Central memory CD8-positive, alpha-beta T cell (primary cell): ENCODE results near the gene PODXL2.
"Not testable (repeated sequence)": the region's sequence is repeated elsewhere in the genome, so short reads cannot be mapped to it uniquely, and the experiment has no call there.

Experiments used
- ATAC-seq: fragments of 150-1000 bp; cut with Tn5 transposase; replicated peaks from 2 replicates; pipeline ENCODE4 v1.10.0; 2022; ENCODE audit warnings: mild to moderate bottlenecking, moderate FRiP score, moderate number of reproducible peaks; ENCODE audit not compliant: poor library complexity, severe bottlenecking; ENCODE audit errors: extremely low read depth
- DNase-seq, 2 donors: peaks; one replicate each; pipeline ENCODE4 v3.0.0; 2021; ENCODE audit warnings: low spot score in 2 of 2
- H3K27ac Mint-ChIP-seq: one replicate; pipeline ENCODE4 v1.8.0; 2022; ENCODE audit warnings: low read depth, mild to moderate bottlenecking, moderate library complexity, mixed read lengths
- H3K27me3 Mint-ChIP-seq: one replicate; pipeline ENCODE4 v1.8.0; 2022; ENCODE audit warnings: mixed read lengths
- H3K36me3 Mint-ChIP-seq: one replicate; pipeline ENCODE4 v1.8.0; 2022; ENCODE audit warnings: mild to moderate bottlenecking, moderate library complexity, mixed read lengths; ENCODE audit not compliant: insufficient read depth
- H3K4me1 Mint-ChIP-seq: one replicate; pipeline ENCODE4 v1.8.0; 2022; ENCODE audit warnings: mixed read lengths
- H3K4me3 Mint-ChIP-seq: one replicate; pipeline ENCODE4 v1.8.0; 2022; ENCODE audit warnings: mild to moderate bottlenecking, moderate library complexity, mixed read lengths
- H3K9me3 Mint-ChIP-seq: one replicate; pipeline ENCODE4 v1.8.0; 2022; ENCODE audit warnings: mixed read lengths

Gene PODXL2

GRCh38 chr3:127593178-127593577 lies 35.8 kb upstream of the PODXL2 start:
- H3K4me1 Mint-ChIP-seq, result peaks cover 30% of the 10 kb centered on the region
- H3K9me3 Mint-ChIP-seq, result no peaks in the 10 kb centered on the region

GRCh38 chr3:127595303-127595702 lies 33.7 kb upstream of the PODXL2 start:
- H3K36me3 Mint-ChIP-seq, result peaks cover 10% of the 10 kb centered on the region
- ATAC-seq, result no peak
- no peak for DNase-seq
- H3K4me3 Mint-ChIP-seq, result no peak overlapping the region
- H3K9me3 Mint-ChIP-seq, result no peaks in the 10 kb centered on the region
- H3K27ac Mint-ChIP-seq, result no peak overlapping the region
- peaks cover 21% of the 10 kb centered on the region for H3K4me1 Mint-ChIP-seq
- no peaks in the 10 kb centered on the region for H3K27me3 Mint-ChIP-seq

More at GRCh38 chr3:127593178-127593577, 35.8 kb upstream of the PODXL2 start:
- no peaks in the 10 kb centered on the region for H3K27me3 Mint-ChIP-seq
- H3K4me3 Mint-ChIP-seq, result no peak overlapping the region
- peaks cover 8% of the 10 kb centered on the region for H3K36me3 Mint-ChIP-seq
- no peak for DNase-seq
- H3K27ac Mint-ChIP-seq, result no peak overlapping the region
- no peak for ATAC-seq

GRCh38 chr3:127597020-127597771 lies 31.8 kb upstream of the PODXL2 start:
- Mint-ChIP-seq H3K9me3 (no peaks in the 10 kb centered on the region), H3K4me1 (peaks cover 13% of the 10 kb centered on the region), H3K27me3 (no peaks in the 10 kb centered on the region), H3K36me3 (peaks cover 7% of the 10 kb centered on the region), H3K27ac (peak overlapping the region; percentile 44), H3K4me3 (peak overlapping the region; percentile 68)
- DNase-seq, result no peak
- no peak for ATAC-seq

- H3K9me3 Mint-ChIP-seq, result no peaks in the 10 kb centered on the region
- no peaks in the 10 kb centered on the region for H3K27me3 Mint-ChIP-seq
- ATAC-seq (no peak), DNase-seq (no peak)
- H3K4me3 Mint-ChIP-seq, result peak overlapping the region; percentile 68
- peak overlapping the region; percentile 44 for H3K27ac Mint-ChIP-seq
- H3K36me3 Mint-ChIP-seq, result peaks cover 7% of the 10 kb centered on the region
- peaks cover 18% of the 10 kb centered on the region for H3K4me1 Mint-ChIP-seq
Observed at GRCh38 chr3:127598841-127599570, 30.0 kb upstream of the PODXL2 start.

DNA sequence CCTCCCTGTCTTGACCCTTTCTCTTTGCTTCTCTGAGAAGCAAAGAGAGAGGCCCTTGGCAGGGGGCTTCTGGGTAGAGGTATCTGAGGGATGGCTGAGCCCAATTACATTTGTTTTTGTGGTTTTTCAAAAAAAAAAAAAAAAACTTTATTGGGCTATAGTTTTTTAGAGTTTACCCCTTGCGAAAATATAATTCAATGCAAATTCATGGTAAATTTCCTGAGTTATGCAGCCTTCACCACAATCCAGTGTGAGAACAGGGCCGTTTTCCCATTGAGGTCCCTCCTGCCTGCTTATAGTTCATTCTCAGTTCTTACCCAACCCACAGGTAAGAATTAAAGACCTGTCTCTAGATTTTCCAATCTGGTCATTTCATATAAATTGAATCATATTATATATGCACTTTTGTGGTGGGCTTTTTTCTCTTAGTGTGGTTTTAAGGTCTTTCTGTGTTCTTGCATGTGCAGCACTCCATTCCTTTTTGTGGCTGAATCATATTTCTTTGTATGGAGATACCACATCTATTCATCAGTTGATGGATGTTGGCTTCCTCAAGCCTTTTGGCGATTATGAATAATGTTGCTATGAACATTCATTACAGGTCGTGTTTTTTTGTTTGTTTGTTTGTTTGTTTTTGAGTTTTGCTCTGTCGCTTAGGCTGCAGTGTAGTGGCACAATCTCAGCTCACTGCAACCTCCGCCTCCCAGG lies 28.1 kb upstream of the PODXL2 start:
- Mint-ChIP-seq H3K36me3 (peaks cover 9% of the 10 kb centered on the region), H3K27ac (no peak overlapping the region), H3K4me3 (no peak overlapping the region), H3K27me3 (no peaks in the 10 kb centered on the region), H3K4me1 (peaks cover 18% of the 10 kb centered on the region), H3K9me3 (no peaks in the 10 kb centered on the region)
- ATAC-seq (no peak), DNase-seq (no peak)

DNA sequence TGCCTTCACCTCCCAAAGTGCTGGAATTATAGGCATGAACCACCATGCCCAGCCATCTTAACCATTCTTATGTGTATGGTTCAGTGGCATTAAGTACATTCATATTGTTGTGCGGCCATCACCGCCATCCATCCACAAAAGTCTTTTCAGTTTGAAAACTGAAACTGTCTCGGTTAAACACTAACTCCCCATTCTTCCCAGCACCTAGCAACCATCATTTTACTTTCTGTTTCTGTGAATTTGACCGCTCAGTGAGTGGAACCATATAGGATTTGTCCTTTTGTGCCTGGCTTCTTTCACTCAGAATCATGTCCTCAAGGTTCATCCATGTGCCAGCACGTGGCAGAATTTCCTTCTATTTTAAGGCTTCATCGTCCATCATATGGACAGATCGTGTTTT lies 24.9 kb upstream of the PODXL2 start:
- peaks cover 18% of the 10 kb centered on the region for H3K36me3 Mint-ChIP-seq
- no peak overlapping the region for H3K27ac Mint-ChIP-seq
- H3K4me3 Mint-ChIP-seq, result no peak overlapping the region
- peaks cover 5% of the 10 kb centered on the region for H3K4me1 Mint-ChIP-seq
- ATAC-seq (no peak), DNase-seq (no peak)
- H3K27me3 Mint-ChIP-seq, result no peaks in the 10 kb centered on the region
- H3K9me3 Mint-ChIP-seq, result no peaks in the 10 kb centered on the region

DNA sequence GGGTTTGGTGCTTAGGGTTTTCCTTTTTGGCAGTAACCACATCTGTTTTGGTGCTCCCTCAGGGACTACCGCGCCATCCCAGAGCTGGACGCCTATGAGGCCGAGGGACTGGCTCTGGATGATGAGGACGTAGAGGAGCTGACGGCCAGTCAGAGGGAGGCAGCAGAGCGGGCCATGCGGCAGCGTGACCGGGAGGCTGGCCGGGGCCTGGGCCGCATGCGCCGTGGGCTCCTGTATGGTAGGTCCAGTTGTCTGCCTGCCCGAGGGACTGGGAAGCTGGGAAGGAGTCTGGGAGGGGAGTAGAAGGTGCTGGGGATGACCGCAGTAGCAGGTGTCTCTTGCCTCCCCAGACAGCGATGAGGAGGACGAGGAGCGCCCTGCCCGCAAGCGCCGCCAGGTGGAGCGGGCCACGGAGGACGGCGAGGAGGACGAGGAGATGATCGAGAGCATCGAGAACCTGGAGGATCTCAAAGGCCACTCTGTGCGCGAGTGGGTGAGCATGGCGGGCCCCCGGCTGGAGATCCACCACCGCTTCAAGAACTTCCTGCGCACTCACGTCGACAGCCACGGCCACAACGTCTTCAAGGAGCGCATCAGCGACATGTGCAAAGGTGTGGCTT lies 24.3 kb upstream of the PODXL2 start:
- DNase-seq (no peak), ATAC-seq (no peak)
- no peak overlapping the region for H3K27ac Mint-ChIP-seq
- H3K4me1 Mint-ChIP-seq, result peaks cover 5% of the 10 kb centered on the region
- no peaks in the 10 kb centered on the region for H3K27me3 Mint-ChIP-seq
- no peaks in the 10 kb centered on the region for H3K9me3 Mint-ChIP-seq
- H3K4me3 Mint-ChIP-seq, result no peak overlapping the region
- peaks cover 18% of the 10 kb centered on the region for H3K36me3 Mint-ChIP-seq

DNA sequence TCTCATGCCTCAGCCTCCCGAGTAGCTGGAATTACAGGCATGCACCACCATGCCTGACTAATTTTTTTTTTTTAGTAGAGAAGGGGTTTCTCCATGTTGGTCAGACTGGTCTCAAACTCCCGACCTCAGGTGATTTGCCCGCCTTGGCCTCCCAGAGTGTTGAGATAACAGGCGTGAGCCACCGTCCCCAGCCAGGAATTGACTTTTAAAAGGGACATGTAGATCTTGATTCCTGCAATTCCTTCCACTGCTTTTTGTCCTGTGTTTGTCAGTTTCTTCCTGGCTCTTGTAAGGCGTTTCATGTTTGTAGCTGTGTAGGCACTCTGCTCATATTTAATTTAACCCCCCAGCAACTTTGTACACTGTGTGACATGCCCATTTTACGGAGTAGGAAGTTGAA lies 23.4 kb upstream of the PODXL2 start:
- H3K4me1 Mint-ChIP-seq, H3K4me3 Mint-ChIP-seq, H3K27me3 Mint-ChIP-seq, H3K9me3 Mint-ChIP-seq, ATAC-seq, H3K27ac Mint-ChIP-seq, DNase-seq: not testable (repeated sequence)
- H3K36me3 Mint-ChIP-seq, result peaks cover 20% of the 10 kb centered on the region

- H3K4me3 Mint-ChIP-seq, result no peak overlapping the region
- peaks cover 5% of the 10 kb centered on the region for H3K4me1 Mint-ChIP-seq
- no peak for ATAC-seq
- no peak overlapping the region for H3K27ac Mint-ChIP-seq
- no peaks in the 10 kb centered on the region for H3K27me3 Mint-ChIP-seq
- no peaks in the 10 kb centered on the region for H3K9me3 Mint-ChIP-seq
- peaks cover 20% of the 10 kb centered on the region for H3K36me3 Mint-ChIP-seq
- no peak for DNase-seq
Observed at GRCh38 chr3:127606086-127606805, 22.7 kb upstream of the PODXL2 start.

- no peaks in the 10 kb centered on the region for H3K9me3 Mint-ChIP-seq
- no peak overlapping the region for H3K4me3 Mint-ChIP-seq
- DNase-seq, result no peak
- ATAC-seq, result no peak
- peaks cover 5% of the 10 kb centered on the region for H3K4me1 Mint-ChIP-seq
- H3K27me3 Mint-ChIP-seq, result no peaks in the 10 kb centered on the region
- no peak overlapping the region for H3K27ac Mint-ChIP-seq
- H3K36me3 Mint-ChIP-seq, result peaks cover 22% of the 10 kb centered on the region
Observed at GRCh38 chr3:127606981-127607595, 21.9 kb upstream of the PODXL2 start.

GRCh38 chr3:127607675-127608361 lies 21.2 kb upstream of the PODXL2 start:
- Mint-ChIP-seq H3K4me1 (no peaks in the 10 kb centered on the region), H3K27ac (no peak overlapping the region), H3K36me3 (peaks cover 24% of the 10 kb centered on the region), H3K27me3 (no peaks in the 10 kb centered on the region), H3K9me3 (no peaks in the 10 kb centered on the region), H3K4me3 (no peak overlapping the region)
- ATAC-seq, result no peak
- DNase-seq, result no peak
